GM23338 (cell line): Measurements from ENCODE around the gene KMT2E. TPM values are rescaled to one million over a fixed set of nuclear protein-coding genes. Genes with fewer than 3 reads are reported as not detected.

ENCODE experiments used
- ATAC-seq: fragments of 200-7000 bp; cut with Tn5 transposase; 3 replicates; pipeline ENCODE4 v1.9.1; 2020
- DNase-seq: peaks from one replicate; pipeline ENCODE4 v3.0.0-alpha.2; 2015; ENCODE audit warnings: low spot score
- H2AFZ ChIP-seq: fragments of 200-600 bp; sonication (generic); 2 replicates; pipeline ENCODE4 v1.8.0; 2016; ENCODE audit warnings: antibody characterized with exemption, mild to moderate bottlenecking, moderate library complexity
- H3F3A ChIP-seq: fragments of 200-600 bp; sonication (generic); replicated peaks from 2 replicates; pipeline ENCODE4 v1.8.0; 2017; ENCODE audit warnings: antibody characterized with exemption, mixed run types, low read depth
- H3K27ac ChIP-seq: fragments of 200-600 bp; sonication (generic); 2 replicates; pipeline ENCODE4 v1.6.1; 2016; ENCODE audit warnings: low read depth
- H3K27me3 ChIP-seq: fragments of 200-600 bp; sonication (generic); 2 replicates; pipeline ENCODE4 v1.8.0; 2016; ENCODE audit warnings: mild to moderate bottlenecking, mixed run types, moderate library complexity; ENCODE audit not compliant: insufficient read depth
- H3K36me3 ChIP-seq: fragments of 200-600 bp; sonication (generic); 2 replicates; pipeline ENCODE4 v1.8.0; 2016; ENCODE audit warnings: mild to moderate bottlenecking; ENCODE audit not compliant: insufficient read depth
- H3K4me1 ChIP-seq: fragments of 200-600 bp; sonication (generic); 2 replicates; pipeline ENCODE4 v1.8.0; 2016; ENCODE audit warnings: mild to moderate bottlenecking, moderate library complexity; ENCODE audit not compliant: insufficient read depth
- H3K4me2 ChIP-seq: fragments of 200-600 bp; sonication (generic); 2 replicates; pipeline ENCODE4 v1.7.1; 2017; ENCODE audit warnings: mixed run types
- H3K4me3 ChIP-seq: fragments of 200-600 bp; sonication (generic); 2 replicates; pipeline ENCODE4 v1.6.1; 2016; ENCODE audit warnings: mixed run types
- H3K79me2 ChIP-seq: fragments of 200-600 bp; sonication (generic); replicated peaks from 2 replicates; pipeline ENCODE4 v1.8.0; 2017; ENCODE audit warnings: mild to moderate bottlenecking; ENCODE audit not compliant: insufficient read depth
- H3K9me2 ChIP-seq: fragments of 200-600 bp; sonication (generic); 2 replicates; pipeline ENCODE4 v1.8.0; 2017; ENCODE audit not compliant: insufficient read depth
- H4K20me1 ChIP-seq: fragments of 200-600 bp; sonication (generic); replicated peaks from 2 replicates; pipeline ENCODE4 v1.8.0; 2017; ENCODE audit warnings: mild to moderate bottlenecking; ENCODE audit not compliant: insufficient read depth
- H3K27ac Mint-ChIP-seq: 2 replicates; pipeline ENCODE4 v1.8.0; 2020; ENCODE audit warnings: inconsistent platforms, mild to moderate bottlenecking, moderate library complexity, mixed read lengths
- H3K27me3 Mint-ChIP-seq: 3 replicates; pipeline ENCODE4 v1.8.0; 2022; ENCODE audit warnings: low read depth, mild to moderate bottlenecking, moderate library complexity, mixed read lengths, inconsistent platforms; ENCODE audit not compliant: insufficient read depth, poor library complexity
- H3K36me3 Mint-ChIP-seq: 3 replicates; pipeline ENCODE4 v1.8.0; 2021; ENCODE audit warnings: low read depth, mild to moderate bottlenecking, inconsistent platforms, moderate library complexity, mixed read lengths
- H3K4me1 Mint-ChIP-seq: 3 replicates; pipeline ENCODE4 v1.8.0; 2020; ENCODE audit warnings: mild to moderate bottlenecking, inconsistent platforms, mixed read lengths
- H3K4me3 Mint-ChIP-seq: 3 replicates; pipeline ENCODE4 v1.8.0; 2021; ENCODE audit warnings: moderate library complexity, mild to moderate bottlenecking, inconsistent platforms, mixed read lengths
- H3K9me3 Mint-ChIP-seq: 3 replicates; pipeline ENCODE4 v1.8.0; 2020; ENCODE audit warnings: moderate library complexity, mild to moderate bottlenecking, inconsistent platforms, mixed read lengths
- CREB1 ChIP-seq: fragments of 250-450 bp; sonication (Bioruptor Pico); IDR thresholded peaks from 2 replicates; pipeline ENCODE4 v1.5.0; 2020; ENCODE audit warnings: low read depth, mild to moderate bottlenecking, moderate library complexity
- EZH2phosphoT487 ChIP-seq: fragments of 200-600 bp; sonication (generic); IDR thresholded peaks from one replicate; pipeline ENCODE4 v1.8.1; 2018; ENCODE audit warnings: antibody characterized with exemption; ENCODE audit not compliant: unreplicated experiment
- NANOG ChIP-seq: IDR thresholded peaks from 2 replicates; pipeline ENCODE4 v1.6.1; 2016; ENCODE audit warnings: antibody characterized with exemption, borderline replicate concordance
- POLR2AphosphoS5 ChIP-seq: IDR thresholded peaks from 2 replicates; pipeline ENCODE4 v1.6.1; 2016; ENCODE audit warnings: antibody characterized with exemption, low read depth
- polyA plus RNA-seq: library from polyadenylated mRNA; unstranded; fragments of >200 nt; fragmentation: Nextera tagmentation; extraction: Ambion mirVana; gene quantifications from 2 replicates; pipeline ENCODE4 v1.2.1, GENCODE V29; 2016
- total RNA-seq: library from RNA; depleted of rRNA; stranded (reverse); fragments of >200 nt; shearing (Covaris generic); gene quantifications from 2 replicates; pipeline ENCODE4 v1.2.3, GENCODE V29; 2014
- TF ChIP-seq, protein P1 (sequence below), 2 experiments: fragments of 200-600 bp in 1 of 2; sonication (generic) in 1 of 2; conservative IDR thresholded peaks; 2 replicates each; pipeline versions ENCODE4 v1.5.1 to v1.6.1; 2016 to 2017; ENCODE audit warnings: antibody characterized with exemption in 2 of 2, low read depth in 2 of 2, mild to moderate bottlenecking in 2 of 2, moderate library complexity in 1 of 2
- TF ChIP-seq, protein P2 (sequence below): IDR thresholded peaks from one replicate; pipeline ENCODE4 v1.6.1; 2018; ENCODE audit warnings: antibody characterized with exemption; ENCODE audit not compliant: unreplicated experiment
- TF ChIP-seq, protein P3 (sequence below): fragments of 250-450 bp; sonication (Bioruptor Pico); IDR thresholded peaks from 2 replicates; pipeline ENCODE4 v1.5.0; 2020; ENCODE audit warnings: mild to moderate bottlenecking, moderate library complexity
- TF ChIP-seq, protein P4 (sequence below): IDR thresholded peaks from 2 replicates; pipeline ENCODE4 v1.6.1; 2016; ENCODE audit warnings: antibody characterized with exemption

The KMT2E gene
- total and polyA plus RNA-seq, 2 experiments from 2014 or later: 50.2 to 70.9 TPM

DNA sequence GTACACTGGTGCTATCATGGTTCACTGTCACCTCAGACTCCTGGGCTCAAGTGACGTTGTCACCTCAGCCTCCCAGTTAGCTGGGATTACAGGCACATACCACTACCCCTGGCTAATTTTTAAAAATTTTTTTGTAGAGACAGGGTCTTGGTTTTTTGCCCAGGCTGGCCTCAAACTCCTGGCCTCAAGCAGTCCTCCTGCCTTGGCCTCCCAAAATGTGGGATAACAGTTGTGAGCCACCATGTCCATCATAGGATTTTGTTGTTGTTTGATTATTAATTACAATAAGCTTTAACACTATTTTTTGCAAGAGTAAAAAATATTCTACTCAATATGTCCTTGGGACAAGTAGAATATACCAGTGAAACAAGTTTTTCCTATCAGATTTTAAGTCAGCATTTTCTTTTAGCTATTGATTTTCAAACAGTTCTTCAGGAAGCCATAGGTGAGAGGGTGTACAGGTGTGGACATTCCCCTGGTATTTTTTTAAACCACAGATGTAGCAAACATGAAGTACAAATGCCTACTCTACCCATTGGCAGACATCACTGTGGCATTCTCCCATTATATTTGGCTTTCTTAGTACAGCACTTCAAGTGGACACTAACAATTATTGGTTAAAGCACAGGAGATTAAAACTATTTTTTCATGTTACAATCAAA lies 18.7 kb downstream of the KMT2E start:
- Mint-ChIP-seq H3K36me3 (peaks cover 6% of the 10 kb centered on the region; the same call in 1 of the 3 replicates), H3K27ac (no peak overlapping the region), H3K27me3 (peaks cover 4% of the 10 kb centered on the region), H3K4me1 (peaks cover 7% of the 10 kb centered on the region; the same call in 1 of the 3 replicates), H3K9me3 (no peaks in the 10 kb centered on the region), H3K4me3 (no peak overlapping the region)
- Histone ChIP-seq H3K27me3 (no peaks in the 10 kb centered on the region), H3K36me3 (no peaks in the 10 kb centered on the region), H3K79me2 (peaks cover 100% of the 10 kb centered on the region), H3K4me1 (no peaks in the 10 kb centered on the region), H3K27ac (no peak overlapping the region), H3K4me3 (no peak overlapping the region), H2AFZ (no peak overlapping the region), H3F3A (0 out of 2 replicates have a peak, but pooled peaks cover 3% of the 10 kb centered on the region), H4K20me1 (peaks cover 76% of the 10 kb centered on the region), H3K4me2 (no peak overlapping the region), H3K9me2 (no peaks in the 10 kb centered on the region)
- no peak for DNase-seq
- ATAC-seq: no peak
- TF ChIP-seq NANOG: no peak
- no peak for TF ChIP-seq POLR2AphosphoS5
- TF ChIP-seq EZH2phosphoT487: no peak

DNA sequence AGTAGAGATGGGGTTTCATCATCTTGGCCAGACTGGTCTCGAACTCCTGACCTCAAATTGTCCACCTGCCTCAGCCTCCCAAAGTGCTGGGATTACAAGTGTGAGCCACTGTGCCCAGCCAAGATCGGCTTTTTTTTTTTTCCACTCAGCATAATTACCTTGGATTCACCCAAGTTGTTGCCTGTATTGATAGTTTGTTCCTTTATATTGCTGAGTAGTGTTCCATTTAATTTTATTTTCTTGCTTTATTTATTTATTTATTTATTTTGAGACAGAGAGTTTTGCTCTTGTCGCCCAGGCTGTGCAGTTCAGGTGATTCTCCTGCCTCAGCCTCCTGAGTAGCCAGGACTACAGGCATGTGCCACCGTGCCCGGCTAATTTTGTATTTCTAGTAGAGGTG lies 21.3 kb downstream of the KMT2E start:
- Mint-ChIP-seq H3K27me3 (peaks cover 2% of the 10 kb centered on the region), H3K9me3 (no peaks in the 10 kb centered on the region), H3K4me3 (no peak overlapping the region), H3K36me3 (peaks cover 6% of the 10 kb centered on the region; the same call in 1 of the 3 replicates), H3K27ac (no peak overlapping the region), H3K4me1 (peaks cover 7% of the 10 kb centered on the region; the same call in 1 of the 3 replicates)
- peaks cover 74% of the 10 kb centered on the region for H4K20me1 ChIP-seq
- 0 out of 2 replicates have a peak, but pooled peaks cover 3% of the 10 kb centered on the region for H3F3A ChIP-seq
- no peaks in the 10 kb centered on the region for H3K36me3 ChIP-seq
- DNase-seq (no peak), ATAC-seq (no peak)
- H3K4me3 ChIP-seq: no peak overlapping the region
- TF ChIP-seq, protein P1, sequence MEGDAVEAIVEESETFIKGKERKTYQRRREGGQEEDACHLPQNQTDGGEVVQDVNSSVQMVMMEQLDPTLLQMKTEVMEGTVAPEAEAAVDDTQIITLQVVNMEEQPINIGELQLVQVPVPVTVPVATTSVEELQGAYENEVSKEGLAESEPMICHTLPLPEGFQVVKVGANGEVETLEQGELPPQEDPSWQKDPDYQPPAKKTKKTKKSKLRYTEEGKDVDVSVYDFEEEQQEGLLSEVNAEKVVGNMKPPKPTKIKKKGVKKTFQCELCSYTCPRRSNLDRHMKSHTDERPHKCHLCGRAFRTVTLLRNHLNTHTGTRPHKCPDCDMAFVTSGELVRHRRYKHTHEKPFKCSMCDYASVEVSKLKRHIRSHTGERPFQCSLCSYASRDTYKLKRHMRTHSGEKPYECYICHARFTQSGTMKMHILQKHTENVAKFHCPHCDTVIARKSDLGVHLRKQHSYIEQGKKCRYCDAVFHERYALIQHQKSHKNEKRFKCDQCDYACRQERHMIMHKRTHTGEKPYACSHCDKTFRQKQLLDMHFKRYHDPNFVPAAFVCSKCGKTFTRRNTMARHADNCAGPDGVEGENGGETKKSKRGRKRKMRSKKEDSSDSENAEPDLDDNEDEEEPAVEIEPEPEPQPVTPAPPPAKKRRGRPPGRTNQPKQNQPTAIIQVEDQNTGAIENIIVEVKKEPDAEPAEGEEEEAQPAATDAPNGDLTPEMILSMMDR (conservative IDR thresholded peaks at IDR 0.05; ENCODE audit: low read depth in 2 of 2): no peak
- TF ChIP-seq NANOG (no peak), CREB1 (CRISPR knock-in tag) (no peak)
- TF ChIP-seq, protein P2, sequence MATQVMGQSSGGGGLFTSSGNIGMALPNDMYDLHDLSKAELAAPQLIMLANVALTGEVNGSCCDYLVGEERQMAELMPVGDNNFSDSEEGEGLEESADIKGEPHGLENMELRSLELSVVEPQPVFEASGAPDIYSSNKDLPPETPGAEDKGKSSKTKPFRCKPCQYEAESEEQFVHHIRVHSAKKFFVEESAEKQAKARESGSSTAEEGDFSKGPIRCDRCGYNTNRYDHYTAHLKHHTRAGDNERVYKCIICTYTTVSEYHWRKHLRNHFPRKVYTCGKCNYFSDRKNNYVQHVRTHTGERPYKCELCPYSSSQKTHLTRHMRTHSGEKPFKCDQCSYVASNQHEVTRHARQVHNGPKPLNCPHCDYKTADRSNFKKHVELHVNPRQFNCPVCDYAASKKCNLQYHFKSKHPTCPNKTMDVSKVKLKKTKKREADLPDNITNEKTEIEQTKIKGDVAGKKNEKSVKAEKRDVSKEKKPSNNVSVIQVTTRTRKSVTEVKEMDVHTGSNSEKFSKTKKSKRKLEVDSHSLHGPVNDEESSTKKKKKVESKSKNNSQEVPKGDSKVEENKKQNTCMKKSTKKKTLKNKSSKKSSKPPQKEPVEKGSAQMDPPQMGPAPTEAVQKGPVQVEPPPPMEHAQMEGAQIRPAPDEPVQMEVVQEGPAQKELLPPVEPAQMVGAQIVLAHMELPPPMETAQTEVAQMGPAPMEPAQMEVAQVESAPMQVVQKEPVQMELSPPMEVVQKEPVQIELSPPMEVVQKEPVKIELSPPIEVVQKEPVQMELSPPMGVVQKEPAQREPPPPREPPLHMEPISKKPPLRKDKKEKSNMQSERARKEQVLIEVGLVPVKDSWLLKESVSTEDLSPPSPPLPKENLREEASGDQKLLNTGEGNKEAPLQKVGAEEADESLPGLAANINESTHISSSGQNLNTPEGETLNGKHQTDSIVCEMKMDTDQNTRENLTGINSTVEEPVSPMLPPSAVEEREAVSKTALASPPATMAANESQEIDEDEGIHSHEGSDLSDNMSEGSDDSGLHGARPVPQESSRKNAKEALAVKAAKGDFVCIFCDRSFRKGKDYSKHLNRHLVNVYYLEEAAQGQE: no peak
- TF ChIP-seq, protein P3, sequence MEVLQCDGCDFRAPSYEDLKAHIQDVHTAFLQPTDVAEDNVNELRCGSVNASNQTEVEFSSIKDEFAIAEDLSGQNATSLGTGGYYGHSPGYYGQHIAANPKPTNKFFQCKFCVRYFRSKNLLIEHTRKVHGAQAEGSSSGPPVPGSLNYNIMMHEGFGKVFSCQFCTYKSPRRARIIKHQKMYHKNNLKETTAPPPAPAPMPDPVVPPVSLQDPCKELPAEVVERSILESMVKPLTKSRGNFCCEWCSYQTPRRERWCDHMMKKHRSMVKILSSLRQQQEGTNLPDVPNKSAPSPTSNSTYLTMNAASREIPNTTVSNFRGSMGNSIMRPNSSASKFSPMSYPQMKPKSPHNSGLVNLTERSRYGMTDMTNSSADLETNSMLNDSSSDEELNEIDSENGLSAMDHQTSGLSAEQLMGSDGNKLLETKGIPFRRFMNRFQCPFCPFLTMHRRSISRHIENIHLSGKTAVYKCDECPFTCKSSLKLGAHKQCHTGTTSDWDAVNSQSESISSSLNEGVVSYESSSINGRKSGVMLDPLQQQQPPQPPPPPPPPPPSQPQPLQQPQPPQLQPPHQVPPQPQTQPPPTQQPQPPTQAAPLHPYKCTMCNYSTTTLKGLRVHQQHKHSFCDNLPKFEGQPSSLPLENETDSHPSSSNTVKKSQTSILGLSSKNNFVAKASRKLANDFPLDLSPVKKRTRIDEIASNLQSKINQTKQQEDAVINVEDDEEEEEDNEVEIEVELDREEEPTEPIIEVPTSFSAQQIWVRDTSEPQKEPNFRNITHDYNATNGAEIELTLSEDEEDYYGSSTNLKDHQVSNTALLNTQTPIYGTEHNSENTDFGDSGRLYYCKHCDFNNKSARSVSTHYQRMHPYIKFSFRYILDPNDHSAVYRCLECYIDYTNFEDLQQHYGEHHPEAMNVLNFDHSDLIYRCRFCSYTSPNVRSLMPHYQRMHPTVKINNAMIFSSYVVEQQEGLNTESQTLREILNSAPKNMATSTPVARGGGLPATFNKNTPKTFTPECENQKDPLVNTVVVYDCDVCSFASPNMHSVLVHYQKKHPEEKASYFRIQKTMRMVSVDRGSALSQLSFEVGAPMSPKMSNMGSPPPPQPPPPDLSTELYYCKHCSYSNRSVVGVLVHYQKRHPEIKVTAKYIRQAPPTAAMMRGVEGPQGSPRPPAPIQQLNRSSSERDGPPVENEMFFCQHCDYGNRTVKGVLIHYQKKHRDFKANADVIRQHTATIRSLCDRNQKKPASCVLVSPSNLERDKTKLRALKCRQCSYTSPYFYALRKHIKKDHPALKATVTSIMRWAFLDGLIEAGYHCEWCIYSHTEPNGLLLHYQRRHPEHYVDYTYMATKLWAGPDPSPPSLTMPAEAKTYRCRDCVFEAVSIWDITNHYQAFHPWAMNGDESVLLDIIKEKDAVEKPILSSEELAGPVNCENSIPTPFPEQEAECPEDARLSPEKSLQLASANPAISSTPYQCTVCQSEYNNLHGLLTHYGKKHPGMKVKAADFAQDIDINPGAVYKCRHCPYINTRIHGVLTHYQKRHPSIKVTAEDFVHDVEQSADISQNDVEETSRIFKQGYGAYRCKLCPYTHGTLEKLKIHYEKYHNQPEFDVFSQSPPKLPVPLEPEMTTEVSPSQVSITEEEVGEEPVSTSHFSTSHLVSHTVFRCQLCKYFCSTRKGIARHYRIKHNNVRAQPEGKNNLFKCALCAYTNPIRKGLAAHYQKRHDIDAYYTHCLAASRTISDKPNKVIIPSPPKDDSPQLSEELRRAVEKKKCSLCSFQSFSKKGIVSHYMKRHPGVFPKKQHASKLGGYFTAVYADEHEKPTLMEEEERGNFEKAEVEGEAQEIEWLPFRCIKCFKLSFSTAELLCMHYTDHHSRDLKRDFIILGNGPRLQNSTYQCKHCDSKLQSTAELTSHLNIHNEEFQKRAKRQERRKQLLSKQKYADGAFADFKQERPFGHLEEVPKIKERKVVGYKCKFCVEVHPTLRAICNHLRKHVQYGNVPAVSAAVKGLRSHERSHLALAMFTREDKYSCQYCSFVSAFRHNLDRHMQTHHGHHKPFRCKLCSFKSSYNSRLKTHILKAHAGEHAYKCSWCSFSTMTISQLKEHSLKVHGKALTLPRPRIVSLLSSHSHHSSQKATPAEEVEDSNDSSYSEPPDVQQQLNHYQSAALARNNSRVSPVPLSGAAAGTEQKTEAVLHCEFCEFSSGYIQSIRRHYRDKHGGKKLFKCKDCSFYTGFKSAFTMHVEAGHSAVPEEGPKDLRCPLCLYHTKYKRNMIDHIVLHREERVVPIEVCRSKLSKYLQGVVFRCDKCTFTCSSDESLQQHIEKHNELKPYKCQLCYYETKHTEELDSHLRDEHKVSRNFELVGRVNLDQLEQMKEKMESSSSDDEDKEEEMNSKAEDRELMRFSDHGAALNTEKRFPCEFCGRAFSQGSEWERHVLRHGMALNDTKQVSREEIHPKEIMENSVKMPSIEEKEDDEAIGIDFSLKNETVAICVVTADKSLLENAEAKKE (CRISPR knock-in tag): no peak
- TF ChIP-seq, protein P4, sequence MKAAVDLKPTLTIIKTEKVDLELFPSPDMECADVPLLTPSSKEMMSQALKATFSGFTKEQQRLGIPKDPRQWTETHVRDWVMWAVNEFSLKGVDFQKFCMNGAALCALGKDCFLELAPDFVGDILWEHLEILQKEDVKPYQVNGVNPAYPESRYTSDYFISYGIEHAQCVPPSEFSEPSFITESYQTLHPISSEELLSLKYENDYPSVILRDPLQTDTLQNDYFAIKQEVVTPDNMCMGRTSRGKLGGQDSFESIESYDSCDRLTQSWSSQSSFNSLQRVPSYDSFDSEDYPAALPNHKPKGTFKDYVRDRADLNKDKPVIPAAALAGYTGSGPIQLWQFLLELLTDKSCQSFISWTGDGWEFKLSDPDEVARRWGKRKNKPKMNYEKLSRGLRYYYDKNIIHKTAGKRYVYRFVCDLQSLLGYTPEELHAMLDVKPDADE: no peak
- no peak overlapping the region for H3K4me2 ChIP-seq
- no peaks in the 10 kb centered on the region for H3K27me3 ChIP-seq
- H3K9me2 ChIP-seq: no peaks in the 10 kb centered on the region
- H3K79me2 ChIP-seq: peaks cover 100% of the 10 kb centered on the region
- H2AFZ ChIP-seq: no peak overlapping the region
- H3K4me1 ChIP-seq: no peaks in the 10 kb centered on the region; the same call in 1 of the 2 replicates
- H3K27ac ChIP-seq: peak overlapping the region; percentile 59; the same call in 1 of the 2 replicates
